Measurements from ENCODE around the gene SCLT1.

SCLT1 gene

DNA sequence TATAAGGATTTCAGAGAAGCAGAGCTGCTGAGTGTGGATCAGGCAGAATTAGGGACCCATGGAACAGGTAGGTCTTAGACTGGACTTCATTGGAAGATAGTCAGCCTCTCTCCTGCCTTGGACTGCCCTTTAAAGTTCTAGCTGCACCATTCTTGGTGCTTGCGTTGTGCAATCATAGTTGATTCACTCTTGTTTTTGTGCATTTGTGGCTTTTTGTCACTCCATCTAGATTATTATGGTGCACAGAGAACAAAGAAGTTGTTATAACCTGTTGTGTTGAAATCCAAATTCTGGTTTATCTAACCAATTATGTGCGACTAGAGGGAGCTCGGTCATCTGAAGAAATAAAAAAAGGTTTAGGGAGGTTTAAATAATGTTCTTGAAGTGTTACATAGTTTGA is 224.6 kb downstream of the SCLT1 start:
- DNase-seq: no peak

DNA sequence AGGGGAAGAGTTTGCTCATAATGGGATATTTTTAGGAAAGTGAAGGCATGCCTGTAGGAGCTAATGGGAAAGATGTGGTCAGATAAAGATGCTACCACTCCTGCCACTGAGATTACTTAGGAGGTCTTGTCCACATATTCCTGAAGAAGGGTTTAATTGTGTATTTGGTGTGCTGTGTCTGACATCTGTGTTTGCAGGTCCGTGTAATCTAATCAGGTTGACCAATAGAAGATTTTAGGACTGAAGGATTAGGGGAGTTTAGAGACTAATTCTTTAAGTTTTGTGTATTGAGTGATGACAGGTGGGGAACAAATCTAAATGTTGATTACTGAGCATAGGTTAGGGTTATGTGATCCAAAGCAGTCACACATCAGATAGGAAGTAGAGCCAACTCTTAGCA is 226.6 kb downstream of the SCLT1 start:
- no peak for DNase-seq

- no peak for DNase-seq
Measured at GRCh38 chr4:128866269-128866668, 227.1 kb downstream of the SCLT1 start.

DNA sequence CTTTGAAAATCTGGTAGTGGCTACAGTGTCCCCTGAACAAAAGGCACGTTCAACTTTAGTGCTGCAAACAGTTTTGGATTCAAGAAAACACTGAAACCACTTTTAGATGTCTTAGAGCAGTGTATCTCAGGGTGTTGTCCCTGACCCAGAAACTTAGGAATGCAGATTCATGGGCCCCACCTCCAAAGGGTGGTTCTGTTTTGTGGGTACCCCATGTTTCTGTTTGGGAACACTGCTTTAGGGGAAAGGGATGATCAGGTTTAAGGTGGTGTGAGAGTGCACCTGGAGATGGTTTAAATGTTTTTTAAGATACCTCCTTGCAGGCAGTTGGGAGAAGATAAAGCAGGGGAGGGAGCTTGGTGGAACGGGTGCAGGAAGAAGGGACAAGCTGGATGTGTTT is 228.2 kb downstream of the SCLT1 start:
- no peak for DNase-seq

- peak; percentile 14 to 48 (median 31) for DNase-seq
Measured at GRCh38 chr4:128863312-128864075, 229.8 kb downstream of the SCLT1 start.

- DNase-seq: peak in 1 of 4 experiments; percentile 10
Measured at GRCh38 chr4:128862608-128863311, 230.6 kb downstream of the SCLT1 start.

DNA sequence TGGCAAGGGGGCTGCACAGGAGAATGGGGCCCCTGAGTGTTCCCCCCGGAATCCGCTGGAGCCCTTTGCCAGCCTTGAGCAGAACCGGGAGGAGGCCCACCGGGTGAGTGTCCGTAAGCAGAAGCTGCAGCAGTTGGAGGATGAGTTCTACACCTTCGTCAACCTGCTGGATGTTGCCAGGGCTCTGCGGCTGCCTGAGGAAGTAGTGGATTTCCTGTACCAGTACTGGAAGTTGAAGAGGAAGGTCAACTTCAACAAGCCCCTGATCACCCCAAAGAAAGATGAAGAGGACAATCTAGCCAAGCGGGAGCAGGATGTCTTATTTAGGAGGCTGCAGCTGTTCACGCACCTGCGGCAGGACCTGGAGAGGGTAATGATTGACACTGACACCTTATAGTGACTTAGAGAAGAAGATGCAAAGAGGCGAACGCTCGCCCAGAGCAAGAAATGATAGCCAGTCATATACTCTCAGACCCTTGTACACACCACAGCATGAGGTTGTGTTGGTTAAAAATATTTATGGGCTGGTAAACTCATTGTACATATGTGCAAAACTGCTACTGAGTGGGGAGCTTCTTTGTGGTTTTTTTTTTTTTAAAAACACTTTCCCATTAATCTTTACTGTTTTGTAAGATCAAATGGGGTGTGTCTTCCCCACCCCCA is 231.4 kb downstream of the SCLT1 start:
- DNase-seq: no peak

GRCh38 chr4:128859887-128860677 is 233.3 kb downstream of the SCLT1 start:
- no peak for DNase-seq

DNA sequence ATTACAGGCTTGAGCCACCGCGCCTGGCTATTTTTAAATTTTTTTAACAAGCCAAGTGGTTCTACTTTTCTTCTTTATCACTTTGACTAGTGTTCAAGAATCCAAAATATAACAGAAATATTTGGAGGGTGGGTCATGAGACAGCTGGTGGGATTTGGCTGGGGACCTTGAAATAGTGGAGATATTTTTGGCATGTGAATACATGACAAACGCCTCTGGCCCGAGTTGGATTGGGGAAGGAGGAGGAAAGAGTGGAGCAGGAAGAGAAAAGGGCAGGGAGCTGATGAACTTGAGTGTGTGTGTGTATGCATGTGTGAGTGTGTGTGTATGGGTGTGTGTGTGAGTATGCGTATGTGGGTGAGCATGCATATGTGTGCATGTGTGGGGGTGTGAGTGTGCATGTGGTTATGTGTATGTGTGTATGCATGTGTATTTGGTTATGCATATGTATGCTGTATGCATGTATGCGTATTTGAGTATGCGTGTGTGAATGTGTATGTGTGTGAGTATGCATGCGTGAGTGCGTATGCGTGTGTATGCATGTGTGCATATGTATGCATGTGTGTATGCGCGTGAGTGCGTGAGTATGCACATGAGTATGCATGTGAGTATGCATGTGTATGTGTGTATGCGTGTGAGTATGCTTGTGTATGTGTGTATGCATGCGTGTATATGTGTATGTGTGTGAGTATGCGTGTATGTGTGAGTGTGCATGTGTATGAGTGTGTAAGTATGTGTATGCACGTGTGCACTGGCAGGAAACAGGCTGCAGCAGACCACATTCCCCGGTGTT is 234.3 kb downstream of the SCLT1 start:
- no peak for DNase-seq

DNA sequence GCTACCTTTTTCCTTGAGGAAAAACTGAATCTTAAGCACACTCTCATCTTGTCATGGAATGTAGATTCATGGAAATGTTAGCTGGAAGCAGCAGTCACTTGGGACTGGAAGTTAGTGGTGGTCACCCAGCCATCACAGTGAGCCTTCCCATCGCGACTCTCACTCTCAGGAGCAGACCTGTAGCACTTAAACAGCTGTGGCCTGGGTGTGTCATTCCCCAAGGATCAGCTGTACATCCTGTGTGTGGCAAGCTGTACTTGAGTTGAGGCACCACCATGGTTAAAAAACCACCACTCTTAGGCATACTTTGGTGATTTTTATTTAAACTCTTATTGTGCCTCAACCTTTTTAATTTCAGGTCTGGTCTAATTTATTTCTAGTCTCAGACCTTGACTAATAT is 237.1 kb downstream of the SCLT1 start:
- no peak for DNase-seq

DNA sequence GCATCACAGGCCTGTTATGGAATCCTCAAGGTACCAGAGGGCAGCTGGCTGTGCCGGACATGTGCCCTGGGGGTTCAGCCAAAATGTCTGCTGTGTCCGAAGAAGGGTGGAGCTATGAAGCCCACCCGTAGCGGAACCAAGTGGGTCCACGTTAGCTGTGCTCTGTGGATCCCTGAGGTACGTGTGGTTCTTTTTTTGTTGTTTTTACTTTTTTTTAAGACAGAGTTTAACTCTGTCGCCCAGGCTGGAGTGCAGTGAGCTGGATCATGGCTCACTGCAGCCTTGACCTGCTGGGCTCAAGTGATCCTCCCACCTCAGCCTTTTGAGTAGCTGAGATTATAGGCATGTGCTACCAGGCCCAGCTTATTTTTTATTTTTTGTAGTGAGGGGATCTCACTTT is 237.7 kb downstream of the SCLT1 start:
- DNase-seq: no peak

- no peak for DNase-seq
Measured at GRCh38 chr4:128854433-128854832, 238.9 kb downstream of the SCLT1 start.

- no peak for DNase-seq
Measured at GRCh38 chr4:128853741-128854140, 239.6 kb downstream of the SCLT1 start.

DNA sequence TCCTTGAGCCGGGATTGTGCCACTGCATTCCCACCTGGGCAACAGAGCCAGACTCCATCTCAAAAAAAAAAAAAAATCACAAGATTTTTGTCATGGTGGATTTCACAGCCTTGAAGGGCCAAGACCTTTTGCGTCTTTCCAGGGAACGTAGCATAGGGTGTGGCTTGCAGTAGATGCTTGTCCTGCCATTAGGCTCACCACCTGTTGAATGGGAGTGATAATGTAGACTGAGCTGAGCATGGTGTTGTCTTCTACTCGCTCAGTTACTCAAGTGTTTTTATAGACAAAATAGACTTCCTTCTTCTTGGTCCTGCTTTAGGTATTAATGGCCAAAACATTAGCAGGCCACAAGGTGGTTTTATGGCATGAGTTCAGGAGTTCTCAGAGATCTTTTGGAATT is 243.1 kb downstream of the SCLT1 start:
- no peak for DNase-seq

GRCh38 chr4:128848461-128848860 is 244.9 kb downstream of the SCLT1 start:
- no peak for DNase-seq

- DNase-seq: no peak
Measured at GRCh38 chr4:128847082-128847724, 246.1 kb downstream of the SCLT1 start.

DNA sequence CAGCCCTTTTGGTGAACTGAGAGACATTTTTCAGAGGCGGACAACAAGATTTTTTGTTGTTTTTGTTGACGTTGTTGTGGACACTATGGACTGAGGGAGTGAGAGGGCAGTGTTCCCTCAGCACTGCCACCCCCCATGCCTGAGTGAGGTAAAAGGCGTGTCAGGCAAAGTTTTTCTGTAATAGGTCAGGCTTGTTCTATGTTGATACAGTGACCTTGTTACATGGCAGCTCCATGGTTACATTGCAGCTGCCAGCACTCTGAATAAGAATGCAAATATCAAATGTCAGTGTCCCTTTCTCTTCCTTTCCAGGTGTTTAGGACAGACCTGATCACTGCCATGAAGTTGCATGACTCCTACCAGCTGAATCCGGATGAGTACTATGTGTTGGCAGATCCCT is 247.3 kb downstream of the SCLT1 start:
- no peak for DNase-seq

- no peak for DNase-seq
Measured at GRCh38 chr4:128844931-128845330, 248.4 kb downstream of the SCLT1 start.

- no peak for DNase-seq
Measured at GRCh38 chr4:128841402-128841801, 251.9 kb downstream of the SCLT1 start.

- no peak for DNase-seq
Measured at GRCh38 chr4:128840711-128841318, 252.5 kb downstream of the SCLT1 start.

DNA sequence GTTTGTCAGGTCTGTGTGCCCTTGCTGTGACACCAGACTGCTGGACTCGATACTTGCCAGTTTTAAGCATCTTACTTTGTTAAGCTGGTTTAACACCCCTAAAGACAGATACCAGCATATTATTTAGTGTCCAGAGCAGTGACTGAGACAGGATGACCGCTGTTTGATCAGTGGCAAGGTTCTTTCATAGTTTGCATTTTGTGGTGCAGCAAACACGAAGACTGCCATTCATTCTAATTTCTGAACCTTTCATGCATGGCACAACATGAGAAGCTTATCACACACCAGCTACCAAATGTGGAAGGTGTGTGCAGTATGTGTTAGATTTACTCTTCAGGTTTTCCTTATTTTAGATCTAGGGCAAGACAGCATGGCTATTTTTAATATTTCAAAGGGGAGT is 255.7 kb downstream of the SCLT1 start:
- no peak for DNase-seq
